BJ (cell line): ENCODE measurements around the gene MGMT. TPM values are rescaled to one million over a fixed set of nuclear protein-coding genes. Genes with fewer than 3 reads are reported as not detected.

Experiments
- CTCF ChIA-PET: fragments of 350-600 bp; formaldehyde crosslinking; extraction: SDS; loops from one replicate; lab custom pipeline; 2021; ENCODE audit warnings: antibody characterized with exemption, inconsistent platforms; lab: Yijun Ruan, JAX
- POLR2A ChIA-PET: fragments of 300-600 bp; sonication (Branson Sonifier 250); formaldehyde crosslinking; extraction: SDS; loops from one replicate; lab custom pipeline; 2021; ENCODE audit warnings: antibody characterized with exemption; lab: Charles Lee
- DNase-seq: peaks from one replicate; pipeline ENCODE4 v3.0.0-alpha.2; 2011; ENCODE audit warnings: low read depth
- H3K27me3 ChIP-seq: 2 replicates; pipeline ENCODE4 v1.6.0; 2011; ENCODE audit warnings: low read length; ENCODE audit not compliant: control insufficient read depth, insufficient read depth
- H3K36me3 ChIP-seq: 2 replicates; pipeline ENCODE4 v1.5.1; 2011; ENCODE audit warnings: low read length; ENCODE audit not compliant: control insufficient read depth, insufficient read depth
- H3K4me3 ChIP-seq: 2 replicates; pipeline ENCODE4 v1.5.1; 2011; ENCODE audit warnings: low read depth, mild to moderate bottlenecking, control low read depth, low read length
- CTCF ChIP-seq: IDR thresholded peaks from 2 replicates; pipeline ENCODE4 v1.5.1; 2011; ENCODE audit warnings: low read depth, mild to moderate bottlenecking, control low read depth, inconsistent platforms, low read length, moderate library complexity; ENCODE audit not compliant: insufficient read depth
- polyA plus RNA-seq: library from polyadenylated mRNA; depleted of rRNA; stranded (reverse); fragments of >200 nt; gene quantifications from 2 replicates; pipeline ENCODE4 v1.2.3, GENCODE V29; 2011

MGMT gene
- polyA plus RNA-seq, 1 experiment = 21.0 TPM

DNA sequence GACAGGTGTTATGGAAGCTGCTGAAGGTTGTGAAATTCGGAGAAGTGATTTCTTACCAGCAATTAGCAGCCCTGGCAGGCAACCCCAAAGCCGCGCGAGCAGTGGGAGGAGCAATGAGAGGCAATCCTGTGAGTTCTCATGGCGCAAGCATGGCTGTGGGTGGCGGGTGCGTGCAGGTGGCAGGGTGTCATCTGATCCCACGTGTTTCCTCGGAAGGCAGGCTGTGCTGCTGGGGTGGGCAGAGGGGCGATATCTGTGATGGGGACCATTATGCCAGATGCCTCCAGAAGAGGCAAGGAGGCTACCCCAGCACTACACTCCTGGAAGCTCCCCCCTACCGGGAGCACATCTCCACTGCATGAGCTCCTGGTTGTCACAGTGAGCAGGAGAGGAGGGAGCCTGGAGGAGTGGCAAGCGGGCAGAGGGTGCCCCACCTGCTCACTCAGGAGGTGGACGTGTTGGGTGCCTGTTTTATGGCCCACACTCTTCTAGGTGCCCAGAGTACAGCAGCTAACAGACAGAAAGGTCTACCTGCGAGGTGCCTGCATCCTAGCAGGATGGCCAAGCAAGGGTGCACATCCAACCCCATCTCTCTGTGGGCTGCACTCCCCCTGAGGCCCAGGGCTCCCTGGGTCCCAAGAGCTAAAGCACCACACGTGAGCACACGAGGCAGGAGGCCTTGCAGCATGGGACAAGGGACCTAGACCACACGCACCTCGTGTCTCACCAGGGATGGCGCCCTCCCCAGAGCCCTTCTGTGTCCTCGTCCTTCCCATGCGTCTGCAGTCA lies 292.4 kb downstream of the MGMT start:
- Histone ChIP-seq H3K27me3 (no peaks in the 10 kb centered on the region), H3K4me3 (no peak overlapping the region), H3K36me3 (peaks cover 4% of the 10 kb centered on the region; the same call in 1 of the 2 replicates)
- CTCF ChIA-PET = no interaction called here
- TF ChIP-seq CTCF = no peak
- no peak for DNase-seq
- POLR2A ChIA-PET = no interaction called here

DNA sequence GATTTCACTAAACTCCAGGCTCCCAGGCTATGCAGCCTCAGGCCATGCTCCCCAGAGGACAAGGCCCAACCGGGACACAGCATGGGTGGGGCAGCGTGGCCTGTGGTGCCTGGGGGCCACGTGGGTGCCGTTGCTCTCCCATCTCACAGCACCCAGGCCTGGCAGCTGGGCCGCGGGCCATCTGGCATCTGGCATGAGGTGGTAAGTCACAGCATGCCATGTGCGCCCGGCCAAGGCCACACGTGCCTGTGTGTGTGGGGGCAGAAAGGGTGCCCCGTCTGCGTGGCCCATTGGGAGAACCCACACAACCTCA lies 292.9 kb downstream of the MGMT start:
- POLR2A ChIA-PET = no interaction called here
- Histone ChIP-seq H3K36me3 (peaks cover 4% of the 10 kb centered on the region; the same call in 1 of the 2 replicates), H3K4me3 (no peak overlapping the region), H3K27me3 (no peaks in the 10 kb centered on the region)
- TF ChIP-seq CTCF = no peak
- DNase-seq = no peak
- CTCF ChIA-PET = no interaction called here

DNA sequence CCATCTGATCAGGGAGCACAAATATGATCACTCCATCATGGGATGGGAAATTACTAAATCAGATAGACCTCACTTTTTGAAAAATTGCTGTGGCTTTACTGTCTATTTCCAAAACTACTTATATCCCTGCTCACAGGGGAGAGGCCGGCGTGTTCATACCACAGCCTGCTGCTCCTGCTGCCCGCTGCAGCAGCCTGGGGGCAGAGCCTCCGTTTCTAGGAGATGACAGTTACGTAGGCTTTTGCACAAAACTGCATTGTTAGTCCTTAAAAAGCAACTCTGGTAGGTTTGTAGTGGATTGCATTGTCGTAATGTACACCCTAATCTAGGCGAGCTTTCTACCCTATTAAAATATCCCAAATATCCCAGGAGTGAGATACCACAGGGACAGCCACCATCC lies 293.4 kb downstream of the MGMT start:
- Histone ChIP-seq H3K36me3 (peaks cover 4% of the 10 kb centered on the region; the same call in 1 of the 2 replicates), H3K4me3 (no peak overlapping the region), H3K27me3 (no peaks in the 10 kb centered on the region)
- no peak for TF ChIP-seq CTCF
- CTCF ChIA-PET = no interaction called here
- no peak for DNase-seq
- POLR2A ChIA-PET = no interaction called here

- H3K4me3 ChIP-seq = no peak overlapping the region
- peaks cover 4% of the 10 kb centered on the region; the same call in 1 of the 2 replicates for H3K36me3 ChIP-seq
- DNase-seq = no peak
- CTCF ChIA-PET = no interaction called here
- H3K27me3 ChIP-seq = no peaks in the 10 kb centered on the region
- no peak for TF ChIP-seq CTCF
- POLR2A ChIA-PET = no interaction called here
These were observed 294.3 kb downstream of the MGMT start for GRCh38 chr10:129761197-129761972.
